ENCODE data around the gene CELSR2.
A peak's percentile ranks its signal among the peaks of the same experiment; 100 is the strongest.

The CELSR2 gene

GRCh38 chr1:109273570-109274288 is 24.4 kb downstream of the CELSR2 start:
- no peak overlapping the region for H3K4me3 ChIP-seq (IDR thresholded peaks at IDR 0.05; ENCODE audit: insufficient read depth, low read depth, low read length)
- TF ChIP-seq, protein P1, sequence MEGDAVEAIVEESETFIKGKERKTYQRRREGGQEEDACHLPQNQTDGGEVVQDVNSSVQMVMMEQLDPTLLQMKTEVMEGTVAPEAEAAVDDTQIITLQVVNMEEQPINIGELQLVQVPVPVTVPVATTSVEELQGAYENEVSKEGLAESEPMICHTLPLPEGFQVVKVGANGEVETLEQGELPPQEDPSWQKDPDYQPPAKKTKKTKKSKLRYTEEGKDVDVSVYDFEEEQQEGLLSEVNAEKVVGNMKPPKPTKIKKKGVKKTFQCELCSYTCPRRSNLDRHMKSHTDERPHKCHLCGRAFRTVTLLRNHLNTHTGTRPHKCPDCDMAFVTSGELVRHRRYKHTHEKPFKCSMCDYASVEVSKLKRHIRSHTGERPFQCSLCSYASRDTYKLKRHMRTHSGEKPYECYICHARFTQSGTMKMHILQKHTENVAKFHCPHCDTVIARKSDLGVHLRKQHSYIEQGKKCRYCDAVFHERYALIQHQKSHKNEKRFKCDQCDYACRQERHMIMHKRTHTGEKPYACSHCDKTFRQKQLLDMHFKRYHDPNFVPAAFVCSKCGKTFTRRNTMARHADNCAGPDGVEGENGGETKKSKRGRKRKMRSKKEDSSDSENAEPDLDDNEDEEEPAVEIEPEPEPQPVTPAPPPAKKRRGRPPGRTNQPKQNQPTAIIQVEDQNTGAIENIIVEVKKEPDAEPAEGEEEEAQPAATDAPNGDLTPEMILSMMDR (conservative IDR thresholded peaks at IDR 0.05; ENCODE audit: low read depth, low read length) = no peak
- H3K4me1 ChIP-seq (ENCODE audit: low read depth, poor library complexity, severe bottlenecking) = peaks cover 20% of the 10 kb centered on the region
- no peaks in the 10 kb centered on the region for H3K36me3 ChIP-seq (ENCODE audit: insufficient read depth)
- H3K27ac ChIP-seq = no peak overlapping the region
- no peak overlapping the region for H2AFZ ChIP-seq (ENCODE audit: low read depth)
- no peaks in the 10 kb centered on the region for H3K27me3 ChIP-seq (ENCODE audit: insufficient read depth, low read depth)
- no peaks in the 10 kb centered on the region for H3K79me2 ChIP-seq (ENCODE audit: insufficient read depth, low read depth)
- H3K9ac ChIP-seq = no peak overlapping the region
- no peaks in the 10 kb centered on the region for H4K20me1 ChIP-seq (ENCODE audit: insufficient read depth)
- no peak overlapping the region for H3K4me2 ChIP-seq

- Histone ChIP-seq H3K4me2 (no peak overlapping the region), H3K4me3 (IDR thresholded peaks at IDR 0.05; ENCODE audit: insufficient read depth, low read depth, low read length) (no peak overlapping the region), H3K36me3 (ENCODE audit: insufficient read depth) (no peaks in the 10 kb centered on the region), H3K4me1 (ENCODE audit: low read depth, poor library complexity, severe bottlenecking) (peaks cover 20% of the 10 kb centered on the region), H2AFZ (ENCODE audit: low read depth) (no peak overlapping the region), H3K27me3 (ENCODE audit: insufficient read depth, low read depth) (no peaks in the 10 kb centered on the region), H3K9ac (no peak overlapping the region), H4K20me1 (ENCODE audit: insufficient read depth) (no peaks in the 10 kb centered on the region), H3K27ac (no peak overlapping the region), H3K79me2 (ENCODE audit: insufficient read depth, low read depth) (no peaks in the 10 kb centered on the region)
- TF ChIP-seq, protein P1 (conservative IDR thresholded peaks at IDR 0.05; ENCODE audit: low read depth, low read length) = no peak
These were observed 25.5 kb downstream of the CELSR2 start for GRCh38 chr1:109274533-109275476.

DNA sequence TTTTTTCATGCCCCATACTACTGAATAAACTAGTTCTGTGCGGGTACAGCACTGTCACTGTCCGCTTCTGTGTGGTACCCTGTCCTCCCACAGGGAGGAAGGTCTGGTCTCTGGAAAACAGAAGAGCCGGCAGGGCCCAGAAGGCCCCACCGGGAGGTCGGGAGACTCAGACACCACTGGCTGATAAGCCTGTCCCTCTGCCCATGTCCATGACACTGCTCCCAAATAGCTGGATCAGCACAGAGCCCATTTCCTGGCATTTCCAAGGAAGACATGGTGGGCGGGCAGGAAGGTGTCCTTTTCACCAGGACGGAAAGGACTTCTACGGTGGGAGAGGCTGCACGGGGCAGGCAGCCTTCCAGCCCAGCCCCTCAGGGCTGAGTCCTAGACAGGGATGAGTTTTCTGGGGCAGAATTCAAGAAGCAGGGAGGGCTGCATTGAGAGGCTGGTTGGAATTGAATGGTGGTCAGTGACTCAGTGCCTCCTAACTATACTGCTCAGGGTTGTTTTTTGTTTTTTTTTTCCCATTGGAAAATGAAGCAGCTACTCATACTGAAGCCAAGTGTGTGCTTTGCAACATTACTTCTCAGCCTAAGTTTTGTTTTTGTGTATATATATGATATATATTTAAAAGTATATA is 26.5 kb downstream of the CELSR2 start:
- Histone ChIP-seq H3K36me3 (ENCODE audit: insufficient read depth) (no peaks in the 10 kb centered on the region), H3K4me1 (ENCODE audit: low read depth, poor library complexity, severe bottlenecking) (peaks cover 20% of the 10 kb centered on the region), H4K20me1 (ENCODE audit: insufficient read depth) (no peaks in the 10 kb centered on the region), H3K79me2 (ENCODE audit: insufficient read depth, low read depth) (no peaks in the 10 kb centered on the region), H3K27ac (no peak overlapping the region), H3K4me2 (no peak overlapping the region), H3K4me3 (IDR thresholded peaks at IDR 0.05; ENCODE audit: insufficient read depth, low read depth, low read length) (no peak overlapping the region), H2AFZ (ENCODE audit: low read depth) (no peak overlapping the region), H3K27me3 (ENCODE audit: insufficient read depth, low read depth) (no peaks in the 10 kb centered on the region), H3K9ac (no peak overlapping the region)
- TF ChIP-seq, protein P1 (conservative IDR thresholded peaks at IDR 0.05; ENCODE audit: low read depth, low read length) = no peak

GRCh38 chr1:109277434-109278204 is 28.3 kb downstream of the CELSR2 start:
- no peaks in the 10 kb centered on the region for H4K20me1 ChIP-seq (ENCODE audit: insufficient read depth)
- peak overlapping the region; percentile 65 for H3K27ac ChIP-seq
- TF ChIP-seq, protein P1 (conservative IDR thresholded peaks at IDR 0.05; ENCODE audit: low read depth, low read length) = peak; percentile 100
- peak overlapping the region; percentile 65 for H3K4me3 ChIP-seq (IDR thresholded peaks at IDR 0.05; ENCODE audit: insufficient read depth, low read depth, low read length)
- H3K27me3 ChIP-seq (ENCODE audit: insufficient read depth, low read depth) = no peaks in the 10 kb centered on the region
- peaks cover 32% of the 10 kb centered on the region for H3K4me1 ChIP-seq (ENCODE audit: low read depth, poor library complexity, severe bottlenecking)
- H2AFZ ChIP-seq (ENCODE audit: low read depth) = peak overlapping the region; percentile 57
- peak overlapping the region; percentile 18; the same call in 1 of the 2 replicates for H3K9ac ChIP-seq
- no peaks in the 10 kb centered on the region for H3K79me2 ChIP-seq (ENCODE audit: insufficient read depth, low read depth)
- H3K36me3 ChIP-seq (ENCODE audit: insufficient read depth) = no peaks in the 10 kb centered on the region
- peak overlapping the region; percentile 76 for H3K4me2 ChIP-seq
